HepG2 (cell line): Measurements from ENCODE around the gene CTSW. TPM values are rescaled to one million over a fixed set of nuclear protein-coding genes. Genes with fewer than 3 reads are reported as not detected.

ENCODE experiments used
- ARNT ChIP-seq: fragments of 450-650 bp; IDR thresholded peaks from 2 replicates; pipeline ENCODE4 v1.6.1; 2017
- CHD2 ChIP-seq: IDR thresholded peaks from 2 replicates; pipeline ENCODE4 v1.6.1; 2011; ENCODE audit warnings: low read depth, low read length, improper control_type of control experiment
- GPBP1L1 ChIP-seq: sonication (generic); formaldehyde crosslinking; IDR thresholded peaks from 2 replicates; pipeline ENCODE4 v1.5.0; 2020; ENCODE audit warnings: mild to moderate bottlenecking, missing genetic modification reagents
- IRF2 ChIP-seq: IDR thresholded peaks from 2 replicates; pipeline ENCODE4 v1.6.1; 2018; ENCODE audit warnings: missing genetic modification reagents, missing compliant biosample characterization
- JUNB ChIP-seq: sonication (generic); formaldehyde crosslinking; IDR thresholded peaks from 2 replicates; pipeline ENCODE4 v1.8.0; 2022; ENCODE audit warnings: missing genetic modification reagents, mild to moderate bottlenecking, borderline replicate concordance
- MAFK ChIP-seq, 2 experiments: IDR thresholded peaks in 1 of 2; conservative IDR thresholded peaks in 1 of 2; 2 replicates each; pipeline ENCODE4 v1.6.1; 2011; ENCODE audit warnings: improper control_type of control experiment in 2 of 2, low read length in 2 of 2
- PRDM4 ChIP-seq: sonication (generic); formaldehyde crosslinking; IDR thresholded peaks from 2 replicates; pipeline ENCODE4 v1.9.0; 2021; ENCODE audit warnings: missing genetic modification reagents, borderline replicate concordance
- SOX13 ChIP-seq, 3 experiments: fragments of 450-650 bp in 1 of 3; sonication (generic) in 1 of 3; formaldehyde crosslinking in 1 of 3; IDR thresholded peaks in 2 of 3; conservative IDR thresholded peaks in 1 of 3; 2 replicates each; pipeline versions ENCODE4 v1.5.0 to v1.6.1; 2016 to 2020; ENCODE audit warnings: antibody characterized with exemption in 1 of 3, mild to moderate bottlenecking in 1 of 3, missing compliant biosample characterization in 1 of 3, missing genetic modification reagents in 1 of 3, moderate library complexity in 1 of 3
- WIZ ChIP-seq: sonication (generic); formaldehyde crosslinking; IDR thresholded peaks from 2 replicates; pipeline ENCODE4 v1.5.1; 2020; ENCODE audit warnings: mild to moderate bottlenecking, missing genetic modification reagents
- XBP1 ChIP-seq: sonication (generic); formaldehyde crosslinking; IDR thresholded peaks from 2 replicates; pipeline ENCODE4 v1.5.0; 2020; ENCODE audit warnings: missing genetic modification reagents
- ZFP36 ChIP-seq: fragments of 150-350 bp; IDR thresholded peaks from 2 replicates; pipeline ENCODE4 v1.6.1; 2018; ENCODE audit warnings: borderline replicate concordance, low read length, low read depth; ENCODE audit not compliant: partially characterized antibody
- ZFP82 ChIP-seq: sonication (generic); formaldehyde crosslinking; IDR thresholded peaks from 2 replicates; pipeline ENCODE4 v1.5.1; 2020; ENCODE audit warnings: mild to moderate bottlenecking, missing genetic modification reagents, borderline replicate concordance
- ZKSCAN1 ChIP-seq: fragments of 150-350 bp; IDR thresholded peaks from 2 replicates; pipeline ENCODE4 v1.6.1; 2014; ENCODE audit warnings: low read length
- ZNF121 ChIP-seq: sonication (generic); formaldehyde crosslinking; IDR thresholded peaks from 2 replicates; pipeline ENCODE4 v1.5.0; 2020; ENCODE audit warnings: mild to moderate bottlenecking, missing genetic modification reagents
- ZNF205 ChIP-seq: IDR thresholded peaks from 2 replicates; pipeline ENCODE4 v1.6.1; 2018; ENCODE audit warnings: missing biosample characterization, missing genetic modification reagents
- ZNF740 ChIP-seq: sonication (generic); formaldehyde crosslinking; IDR thresholded peaks from 2 replicates; pipeline ENCODE4 v1.4.0; 2020; ENCODE audit warnings: missing genetic modification reagents
- ZNF841 ChIP-seq: sonication (generic); formaldehyde crosslinking; IDR thresholded peaks from 2 replicates; pipeline ENCODE4 v1.8.1; 2023; ENCODE audit warnings: missing genetic modification reagents, borderline replicate concordance
- polyA plus RNA-seq, 8 experiments: library from polyadenylated mRNA; depleted of rRNA in 3 of 8; stranded (reverse) in 7 of 8; unstranded in 1 of 8; fragments of >200 nt; fragmentation: Illumina TruSeq in 4 of 8; extraction: Trizol in 4 of 8; gene quantifications; 2 replicates each; pipeline versions ENCODE4 v1.2.1 to v1.2.3, GENCODE V29; 2011 to 2016; ENCODE audit warnings: low read depth in 4 of 8, missing spikeins in 1 of 8, mixed read lengths in 1 of 8; ENCODE audit not compliant: insufficient read depth in 1 of 8
- total RNA-seq, 5 experiments: library from RNA; depleted of rRNA; stranded (reverse); fragments of >200 nt; fragmentation: Illumina TruSeq; extraction: Trizol; gene quantifications; 2 replicates each; pipeline ENCODE4 v1.2.3, GENCODE V29; 2016; ENCODE audit warnings: low read depth in 1 of 5
- TF ChIP-seq, protein P1 (sequence below): sonication (generic); formaldehyde crosslinking; IDR thresholded peaks from 2 replicates; pipeline ENCODE4 v1.4.0; 2020; ENCODE audit warnings: missing genetic modification reagents
- TF ChIP-seq, protein P2 (sequence below): sonication (generic); formaldehyde crosslinking; IDR thresholded peaks from 2 replicates; pipeline ENCODE4; 2020; ENCODE audit warnings: missing genetic modification reagents, mild to moderate bottlenecking, borderline replicate concordance

The CTSW gene
- total and polyA plus RNA-seq, 2 of the 13 experiments (the other 11 are each of a cell fraction or from before 2014, with no cell fraction given) = 0.09 TPM; not detected in 1

- no peak for TF ChIP-seq ARNT
- peak; percentile 55; the same call in 1 of the 2 replicates for TF ChIP-seq ZFP82 (CRISPR knock-in tag)
- no peak for TF ChIP-seq IRF2 (CRISPR knock-in tag)
- no peak for TF ChIP-seq ZNF841 (CRISPR knock-in tag)
- no peak for TF ChIP-seq PRDM4
- TF ChIP-seq, protein P1, sequence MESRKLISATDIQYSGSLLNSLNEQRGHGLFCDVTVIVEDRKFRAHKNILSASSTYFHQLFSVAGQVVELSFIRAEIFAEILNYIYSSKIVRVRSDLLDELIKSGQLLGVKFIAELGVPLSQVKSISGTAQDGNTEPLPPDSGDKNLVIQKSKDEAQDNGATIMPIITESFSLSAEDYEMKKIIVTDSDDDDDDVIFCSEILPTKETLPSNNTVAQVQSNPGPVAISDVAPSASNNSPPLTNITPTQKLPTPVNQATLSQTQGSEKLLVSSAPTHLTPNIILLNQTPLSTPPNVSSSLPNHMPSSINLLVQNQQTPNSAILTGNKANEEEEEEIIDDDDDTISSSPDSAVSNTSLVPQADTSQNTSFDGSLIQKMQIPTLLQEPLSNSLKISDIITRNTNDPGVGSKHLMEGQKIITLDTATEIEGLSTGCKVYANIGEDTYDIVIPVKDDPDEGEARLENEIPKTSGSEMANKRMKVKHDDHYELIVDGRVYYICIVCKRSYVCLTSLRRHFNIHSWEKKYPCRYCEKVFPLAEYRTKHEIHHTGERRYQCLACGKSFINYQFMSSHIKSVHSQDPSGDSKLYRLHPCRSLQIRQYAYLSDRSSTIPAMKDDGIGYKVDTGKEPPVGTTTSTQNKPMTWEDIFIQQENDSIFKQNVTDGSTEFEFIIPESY (CRISPR knock-in tag) = peak; percentile 57
- TF ChIP-seq SOX13 (IDR thresholded peaks at IDR 0.05) = no peak; the same call in 1 of the 2 replicates
- TF ChIP-seq SOX13 (CRISPR knock-in tag; conservative IDR thresholded peaks at IDR 0.05 in 1 of 2, IDR thresholded peaks at IDR 0.05 in 1 of 2) = no peak; a peak in 2 of 4 replicates
- 0 out of 2 replicates have a peak, but pooled peaks have one; percentile 25 for TF ChIP-seq ZNF740
- TF ChIP-seq WIZ (CRISPR knock-in tag) = peak; percentile 17; the same call in 1 of the 2 replicates
- TF ChIP-seq ZNF121 (CRISPR knock-in tag) = peak; percentile 11; the same call in 1 of the 2 replicates
- no peak for TF ChIP-seq XBP1 (CRISPR knock-in tag)
- no peak for TF ChIP-seq MAFK (conservative IDR thresholded peaks at IDR 0.05 in 1 of 2, IDR thresholded peaks at IDR 0.05 in 1 of 2; ENCODE audit: low read length in 2 of 2)
- TF ChIP-seq ZNF205 (CRISPR knock-in tag) = no peak
- no peak for TF ChIP-seq ZKSCAN1
- no peak for TF ChIP-seq ZFP36
- no peak for TF ChIP-seq JUNB (CRISPR knock-in tag)
- TF ChIP-seq CHD2 = peak; percentile 56; the same call in 1 of the 2 replicates
- no peak for TF ChIP-seq GPBP1L1 (CRISPR knock-in tag)
- TF ChIP-seq, protein P2, sequence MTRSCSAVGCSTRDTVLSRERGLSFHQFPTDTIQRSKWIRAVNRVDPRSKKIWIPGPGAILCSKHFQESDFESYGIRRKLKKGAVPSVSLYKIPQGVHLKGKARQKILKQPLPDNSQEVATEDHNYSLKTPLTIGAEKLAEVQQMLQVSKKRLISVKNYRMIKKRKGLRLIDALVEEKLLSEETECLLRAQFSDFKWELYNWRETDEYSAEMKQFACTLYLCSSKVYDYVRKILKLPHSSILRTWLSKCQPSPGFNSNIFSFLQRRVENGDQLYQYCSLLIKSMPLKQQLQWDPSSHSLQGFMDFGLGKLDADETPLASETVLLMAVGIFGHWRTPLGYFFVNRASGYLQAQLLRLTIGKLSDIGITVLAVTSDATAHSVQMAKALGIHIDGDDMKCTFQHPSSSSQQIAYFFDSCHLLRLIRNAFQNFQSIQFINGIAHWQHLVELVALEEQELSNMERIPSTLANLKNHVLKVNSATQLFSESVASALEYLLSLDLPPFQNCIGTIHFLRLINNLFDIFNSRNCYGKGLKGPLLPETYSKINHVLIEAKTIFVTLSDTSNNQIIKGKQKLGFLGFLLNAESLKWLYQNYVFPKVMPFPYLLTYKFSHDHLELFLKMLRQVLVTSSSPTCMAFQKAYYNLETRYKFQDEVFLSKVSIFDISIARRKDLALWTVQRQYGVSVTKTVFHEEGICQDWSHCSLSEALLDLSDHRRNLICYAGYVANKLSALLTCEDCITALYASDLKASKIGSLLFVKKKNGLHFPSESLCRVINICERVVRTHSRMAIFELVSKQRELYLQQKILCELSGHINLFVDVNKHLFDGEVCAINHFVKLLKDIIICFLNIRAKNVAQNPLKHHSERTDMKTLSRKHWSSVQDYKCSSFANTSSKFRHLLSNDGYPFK (CRISPR knock-in tag) = peak; percentile 82; the same call in 1 of the 2 replicates
Measured at GRCh38 chr11:65888163-65888814, 8.7 kb downstream of the CTSW start, which contains the start of gene FIBP (continued).
